ENCODE results near the gene TUBGCP6. TPM values are rescaled to one million over a fixed set of nuclear protein-coding genes. Genes with fewer than 3 reads are reported as not detected.

The TUBGCP6 gene
- polyA plus RNA-seq, 3 donors: 3.7 to 72.8 (median 4.3) TPM

GRCh38 chr22:50204571-50204970 is 40.3 kb downstream of the TUBGCP6 start:
- H3K36me3 Mint-ChIP-seq: peaks cover 49 to 50% of the 10 kb centered on the region in 2 donors
- DNase-seq: peak in 2 of 3 donors; percentile 57 to 64
- Histone ChIP-seq H2AFZ (ENCODE audit: insufficient read depth, low read depth, low read length, poor library complexity, severe bottlenecking) (no peak overlapping the region), H3K27ac (ENCODE audit: low read depth in 1 of 2, low read length in 2 of 2) (peak overlapping the region; percentile 57 to 66), H3K27me3 (ENCODE audit: control insufficient read depth in 2 of 2, insufficient read depth in 2 of 2, low read length in 2 of 2) (no peaks in the 10 kb centered on the region), H3K4me3 (replicated peaks in 1 of 3; ENCODE audit: low read depth in 2 of 3, low read length in 3 of 3) (peak overlapping the region; percentile 14 to 57 (median 20)), H3K9me3 (replicated peaks in 1 of 2; ENCODE audit: control insufficient read depth in 1 of 2, insufficient read depth in 1 of 2, low read length in 2 of 2) (no peaks in the 10 kb centered on the region), H4K20me1 (ENCODE audit: insufficient read depth, low read length) (peaks cover 65% of the 10 kb centered on the region), H3K4me1 (ENCODE audit: control insufficient read depth in 1 of 2, insufficient read depth in 2 of 2, low read length in 2 of 2) (peaks cover 62 to 76% of the 10 kb centered on the region in 2 donors), H3K36me3 (replicated peaks in 1 of 2; ENCODE audit: control insufficient read depth in 1 of 2, insufficient read depth in 2 of 2, low read length in 2 of 2) (peaks cover 24 to 34% of the 10 kb centered on the region in 2 donors), H3K9ac (ENCODE audit: insufficient read depth, low read length, poor library complexity, severe bottlenecking) (no peak overlapping the region), H3K79me2 (ENCODE audit: insufficient read depth, low read length) (peaks cover 63% of the 10 kb centered on the region), H3K4me2 (replicated peaks; ENCODE audit: extremely low read depth, low read length, poor library complexity, severe bottlenecking) (peak overlapping the region; percentile 54)
- peaks cover 0 to 2% (median 2%) of the 10 kb centered on the region in 3 donors for H3K27me3 Mint-ChIP-seq (ENCODE audit: low read depth in 3 of 3)
- TF ChIP-seq, protein P1, sequence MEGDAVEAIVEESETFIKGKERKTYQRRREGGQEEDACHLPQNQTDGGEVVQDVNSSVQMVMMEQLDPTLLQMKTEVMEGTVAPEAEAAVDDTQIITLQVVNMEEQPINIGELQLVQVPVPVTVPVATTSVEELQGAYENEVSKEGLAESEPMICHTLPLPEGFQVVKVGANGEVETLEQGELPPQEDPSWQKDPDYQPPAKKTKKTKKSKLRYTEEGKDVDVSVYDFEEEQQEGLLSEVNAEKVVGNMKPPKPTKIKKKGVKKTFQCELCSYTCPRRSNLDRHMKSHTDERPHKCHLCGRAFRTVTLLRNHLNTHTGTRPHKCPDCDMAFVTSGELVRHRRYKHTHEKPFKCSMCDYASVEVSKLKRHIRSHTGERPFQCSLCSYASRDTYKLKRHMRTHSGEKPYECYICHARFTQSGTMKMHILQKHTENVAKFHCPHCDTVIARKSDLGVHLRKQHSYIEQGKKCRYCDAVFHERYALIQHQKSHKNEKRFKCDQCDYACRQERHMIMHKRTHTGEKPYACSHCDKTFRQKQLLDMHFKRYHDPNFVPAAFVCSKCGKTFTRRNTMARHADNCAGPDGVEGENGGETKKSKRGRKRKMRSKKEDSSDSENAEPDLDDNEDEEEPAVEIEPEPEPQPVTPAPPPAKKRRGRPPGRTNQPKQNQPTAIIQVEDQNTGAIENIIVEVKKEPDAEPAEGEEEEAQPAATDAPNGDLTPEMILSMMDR (IDR thresholded peaks at IDR 0.05): no peak
- H3K9me3 Mint-ChIP-seq: peaks cover 0 to 3% (median 0%) of the 10 kb centered on the region in 7 donors
- peaks cover 57% of the 10 kb centered on the region for H3K4me1 Mint-ChIP-seq
- peak overlapping the region; percentile 65 to 97 (median 91) for H3K27ac Mint-ChIP-seq
- H3K4me3 Mint-ChIP-seq: peak overlapping the region; percentile 65 to 68
- 51% methylated on average over 4 of the region's 7 CpGs for WGBS (ENCODE audit: insufficient coverage)
- intact Hi-C loops (cut with micrococcal nuclease): loop anchor here in 1 of 2 donors (10.0 kb wide), 1 partner anchor 280 kb away; no protein-coding TSS in a partner anchor

- H3K9me3 Mint-ChIP-seq: peaks cover 0 to 3% (median 0%) of the 10 kb centered on the region in 7 donors
- no peak overlapping the region for H3K9ac ChIP-seq (ENCODE audit: insufficient read depth, low read length, poor library complexity, severe bottlenecking)
- intact Hi-C loops (cut with micrococcal nuclease): loop anchor here in 1 of 2 donors (10.0 kb wide), 1 partner anchor 278 kb away; no protein-coding TSS in a partner anchor
- H3K4me3 ChIP-seq (replicated peaks in 1 of 3; ENCODE audit: low read depth in 2 of 3, low read length in 3 of 3): no peak overlapping the region
- no peaks in the 10 kb centered on the region for H3K9me3 ChIP-seq (replicated peaks in 1 of 2; ENCODE audit: control insufficient read depth in 1 of 2, insufficient read depth in 1 of 2, low read length in 2 of 2)
- H3K79me2 ChIP-seq (ENCODE audit: insufficient read depth, low read length): peaks cover 54% of the 10 kb centered on the region
- no peak overlapping the region for H2AFZ ChIP-seq (ENCODE audit: insufficient read depth, low read depth, low read length, poor library complexity, severe bottlenecking)
- no peak overlapping the region for H3K4me2 ChIP-seq (replicated peaks; ENCODE audit: extremely low read depth, low read length, poor library complexity, severe bottlenecking)
- H3K4me3 Mint-ChIP-seq: no peak overlapping the region
- no peak overlapping the region for H3K27ac ChIP-seq (ENCODE audit: low read depth in 1 of 2, low read length in 2 of 2)
- peaks cover 63% of the 10 kb centered on the region for H4K20me1 ChIP-seq (ENCODE audit: insufficient read depth, low read length)
- H3K4me1 ChIP-seq (ENCODE audit: control insufficient read depth in 1 of 2, insufficient read depth in 2 of 2, low read length in 2 of 2): peaks cover 64 to 79% of the 10 kb centered on the region in 2 donors
- TF ChIP-seq, protein P1 (IDR thresholded peaks at IDR 0.05): no peak
- H3K27me3 Mint-ChIP-seq (ENCODE audit: low read depth in 3 of 3): peaks cover 0 to 2% (median 2%) of the 10 kb centered on the region in 3 donors
- H3K36me3 ChIP-seq (replicated peaks in 1 of 2; ENCODE audit: control insufficient read depth in 1 of 2, insufficient read depth in 2 of 2, low read length in 2 of 2): peaks cover 20 to 38% of the 10 kb centered on the region in 2 donors
- H3K27ac Mint-ChIP-seq: peak overlapping the region in 1 of 7 donors; percentile 50
- WGBS (ENCODE audit: insufficient coverage): no CpG with 5 or more reads among the region's 1 CpG
- peaks cover 60% of the 10 kb centered on the region for H3K4me1 Mint-ChIP-seq
- peaks cover 47 to 48% of the 10 kb centered on the region in 2 donors for H3K36me3 Mint-ChIP-seq
- H3K27me3 ChIP-seq (ENCODE audit: control insufficient read depth in 2 of 2, insufficient read depth in 2 of 2, low read length in 2 of 2): no peaks in the 10 kb centered on the region
- DNase-seq: no peak
These were observed 41.5 kb downstream of the TUBGCP6 start for GRCh38 chr22:50203288-50203687.

All from CD14-positive monocyte (primary cell).